Stimulated activated CD8-positive, alpha-beta memory T cell treated with anti-CD3 and anti-CD28 coated beads, Interleukin-15, amount 100 ng/mL, for 48 hours (primary cell): ENCODE results near the gene HDHD3.

ENCODE experiments used
- DNase-seq, 2 donors: peaks; one replicate each; pipeline ENCODE4 v3.0.0-alpha.2; 2020; ENCODE audit warnings: low read depth in 2 of 2

Gene HDHD3

GRCh38 chr9:113328045-113328782 lies 48.6 kb downstream of the HDHD3 start:
- DNase-seq, result no peak

GRCh38 chr9:113326230-113326629 lies 50.6 kb downstream of the HDHD3 start:
- no peak for DNase-seq
